H1 (cell line): ENCODE data around the gene TBX4. TPM values are rescaled to one million over a fixed set of nuclear protein-coding genes. Genes with fewer than 3 reads are reported as not detected.

ENCODE experiments used
- BACH1 ChIP-seq: IDR thresholded peaks from 2 replicates; pipeline ENCODE4 v1.6.1; 2012; ENCODE audit warnings: low read length, improper control_type of control experiment
- KDM1A ChIP-seq: fragments of 200-600, 300-600 bp; sonication (generic); IDR thresholded peaks from 2 replicates; pipeline ENCODE4 v1.7.1; 2016; ENCODE audit warnings: mild to moderate bottlenecking, low read length, borderline replicate concordance
- RFX5 ChIP-seq: IDR thresholded peaks from 2 replicates; pipeline ENCODE4 v1.6.1; 2011; ENCODE audit warnings: low read depth, low read length, improper control_type of control experiment, borderline replicate concordance
- polyA plus RNA-seq, 7 experiments: library from polyadenylated mRNA; depleted of rRNA in 3 of 7; stranded (reverse) in 5 of 7; unstranded in 2 of 7; fragments of >200 nt in 5 of 7; fragments of 200-250 nt in 2 of 7; gene quantifications; 1 replicate in 5 of 7; 2 replicates in 1 of 7; 4 replicates in 1 of 7; pipeline versions ENCODE4 v1.2.1 to v1.2.3, GENCODE V29; 2011 to 2013; ENCODE audit warnings: missing spikeins in 2 of 7, mixed read lengths in 2 of 7
- total RNA-seq: library from RNA; stranded (reverse); fragmentation: NEBNext Ultra II Directional; extraction: Animal tissue kit (Norgen Biotek cat#: 25700); gene quantifications from 2 replicates; pipeline ENCODE4 v1.2.1, GENCODE V29; 2021
- TF ChIP-seq, protein P1 (sequence below): IDR thresholded peaks from 2 replicates; pipeline ENCODE4 v1.6.1; 2012; ENCODE audit warnings: low read length, inconsistent platforms

Gene TBX4
- total and polyA plus RNA-seq, 2 of the 8 experiments (the other 6 are each of a cell fraction or from before 2014, with no cell fraction given): 0.02 TPM; not detected in 1

DNA sequence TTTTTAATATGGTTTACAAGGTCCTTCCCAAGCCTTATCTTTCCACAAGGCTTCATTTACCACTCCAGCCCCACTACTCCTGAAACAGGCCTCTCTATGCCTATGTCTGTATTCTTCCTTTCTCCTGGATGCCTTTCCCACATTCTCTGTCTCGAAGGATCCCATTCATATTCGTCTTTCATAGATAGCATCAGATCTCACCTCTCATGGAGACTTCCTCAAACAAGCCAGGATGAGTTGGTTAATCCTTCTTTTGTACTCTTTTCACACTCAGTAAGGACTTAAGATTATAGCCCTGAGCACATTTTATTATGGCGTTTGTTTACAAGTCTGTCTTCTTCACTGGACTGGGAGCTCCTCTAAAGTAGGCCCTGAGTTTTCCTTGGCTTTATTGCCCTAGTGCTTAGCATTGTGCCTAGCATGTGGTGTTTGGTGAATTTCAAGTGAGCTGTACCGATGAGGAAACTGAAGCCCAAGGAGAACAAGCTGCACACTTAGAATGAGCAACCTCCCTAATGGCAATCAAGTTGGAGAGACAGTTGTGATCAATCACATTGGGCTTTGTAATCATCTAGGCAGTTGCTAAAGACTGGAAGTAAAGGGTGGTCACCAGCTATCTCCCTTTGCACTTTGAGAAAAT is 10.0 kb upstream of the TBX4 start (continued):
- TF ChIP-seq, protein P1, sequence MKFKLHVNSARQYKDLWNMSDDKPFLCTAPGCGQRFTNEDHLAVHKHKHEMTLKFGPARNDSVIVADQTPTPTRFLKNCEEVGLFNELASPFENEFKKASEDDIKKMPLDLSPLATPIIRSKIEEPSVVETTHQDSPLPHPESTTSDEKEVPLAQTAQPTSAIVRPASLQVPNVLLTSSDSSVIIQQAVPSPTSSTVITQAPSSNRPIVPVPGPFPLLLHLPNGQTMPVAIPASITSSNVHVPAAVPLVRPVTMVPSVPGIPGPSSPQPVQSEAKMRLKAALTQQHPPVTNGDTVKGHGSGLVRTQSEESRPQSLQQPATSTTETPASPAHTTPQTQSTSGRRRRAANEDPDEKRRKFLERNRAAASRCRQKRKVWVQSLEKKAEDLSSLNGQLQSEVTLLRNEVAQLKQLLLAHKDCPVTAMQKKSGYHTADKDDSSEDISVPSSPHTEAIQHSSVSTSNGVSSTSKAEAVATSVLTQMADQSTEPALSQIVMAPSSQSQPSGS: no peak
- TF ChIP-seq RFX5 (no peak), KDM1A (no peak), BACH1 (no peak)
- TF ChIP-seq, all 59 proteins: peak for 0
